ENCODE data around the gene TRAPPC14.

Gene TRAPPC14

DNA sequence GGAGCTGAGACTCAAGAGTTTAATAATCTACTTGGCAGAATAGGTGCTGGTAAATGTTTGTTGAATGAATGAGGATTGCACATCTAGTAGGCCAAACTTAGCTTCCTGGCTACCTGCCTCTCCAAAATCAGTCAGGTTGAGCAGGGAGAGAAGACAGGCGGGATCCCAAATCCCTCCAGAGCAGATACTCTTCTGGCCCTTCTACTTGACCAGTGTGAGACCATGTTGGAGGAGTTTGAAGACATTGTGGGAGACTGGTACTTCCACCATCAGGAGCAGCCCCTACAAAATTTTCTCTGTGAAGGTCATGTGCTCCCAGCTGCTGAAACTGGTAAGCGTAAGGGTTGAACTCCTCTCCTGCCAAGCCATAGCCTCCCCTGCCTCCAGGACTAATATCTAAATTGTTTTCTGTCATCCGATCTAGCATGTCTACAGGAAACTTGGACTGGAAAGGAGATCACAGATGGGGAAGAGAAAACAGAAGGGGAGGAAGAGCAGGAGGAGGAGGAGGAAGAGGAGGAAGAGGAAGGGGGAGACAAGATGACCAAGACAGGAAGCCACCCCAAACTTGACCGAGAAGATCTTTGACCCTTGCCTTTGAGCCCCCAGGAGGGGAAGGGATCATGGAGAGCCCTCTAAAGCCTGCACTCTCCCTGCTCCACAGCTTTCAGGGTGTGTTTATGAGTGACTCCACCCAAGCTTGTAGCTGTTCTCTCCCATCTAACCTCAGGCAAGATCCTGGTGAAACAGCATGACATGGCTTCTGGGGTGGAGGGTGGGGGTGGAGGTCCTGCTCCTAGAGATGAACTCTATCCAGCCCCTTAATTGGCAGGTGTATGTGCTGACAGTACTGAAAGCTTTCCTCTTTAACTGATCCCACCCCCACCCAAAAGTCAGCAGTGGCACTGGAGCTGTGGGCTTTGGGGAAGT lies 34.0 kb downstream of the TRAPPC14 start:
- DNase-seq = no peak

DNA sequence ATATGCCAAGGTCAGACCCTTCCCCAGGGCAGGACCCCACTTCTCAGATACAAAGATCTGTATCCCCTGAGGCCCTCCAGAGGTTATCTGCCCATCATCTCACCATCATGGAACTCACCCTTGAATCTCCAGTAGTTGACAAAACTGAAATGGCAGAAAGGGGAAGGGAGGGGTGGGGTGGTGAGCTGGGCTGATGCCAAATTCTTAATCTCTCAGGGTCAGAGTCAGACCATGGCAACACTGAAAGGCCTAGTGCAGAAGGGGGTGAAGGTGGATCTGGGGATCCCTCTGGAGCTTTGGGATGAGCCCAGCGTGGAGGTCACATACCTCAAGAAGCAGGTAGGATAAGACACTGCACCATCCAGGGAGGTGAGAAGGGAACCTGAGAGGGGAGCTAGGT lies 36.0 kb downstream of the TRAPPC14 start:
- no peak for DNase-seq

DNA sequence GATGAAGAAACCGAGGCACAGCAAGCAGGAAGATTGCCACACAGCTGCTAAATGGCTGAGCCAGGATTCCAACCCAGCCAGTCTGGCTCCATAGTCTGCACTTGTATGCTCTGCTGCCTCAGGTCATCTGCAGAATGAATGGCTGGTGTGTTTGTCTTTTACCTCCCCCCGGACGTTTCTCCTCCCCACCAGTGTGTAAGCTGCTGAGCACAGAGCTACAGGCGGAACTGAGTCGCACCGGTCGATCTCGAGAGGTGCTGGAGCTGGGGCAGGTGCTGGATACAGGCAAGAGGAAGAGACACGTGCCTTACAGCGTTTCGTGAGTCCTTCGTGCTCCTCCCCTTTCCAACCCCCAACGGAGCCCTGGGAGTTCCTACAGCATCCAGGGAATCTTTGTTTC lies 36.5 kb downstream of the TRAPPC14 start:
- no peak for DNase-seq

DNA sequence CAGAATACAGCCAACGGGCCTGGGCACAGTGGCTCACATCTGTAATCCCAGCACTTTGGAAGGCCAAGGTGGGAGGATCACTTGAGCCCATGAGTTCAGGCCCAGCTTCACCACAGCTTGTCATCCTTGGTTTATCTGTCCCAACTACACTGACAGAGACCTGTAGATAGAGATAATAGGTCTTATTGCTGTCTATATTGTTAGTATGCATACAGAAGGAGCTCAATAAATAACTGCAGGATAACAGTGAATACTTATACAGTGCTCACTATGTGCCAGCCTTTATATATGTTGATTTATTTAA lies 37.8 kb downstream of the TRAPPC14 start:
- no peak for DNase-seq

DNA sequence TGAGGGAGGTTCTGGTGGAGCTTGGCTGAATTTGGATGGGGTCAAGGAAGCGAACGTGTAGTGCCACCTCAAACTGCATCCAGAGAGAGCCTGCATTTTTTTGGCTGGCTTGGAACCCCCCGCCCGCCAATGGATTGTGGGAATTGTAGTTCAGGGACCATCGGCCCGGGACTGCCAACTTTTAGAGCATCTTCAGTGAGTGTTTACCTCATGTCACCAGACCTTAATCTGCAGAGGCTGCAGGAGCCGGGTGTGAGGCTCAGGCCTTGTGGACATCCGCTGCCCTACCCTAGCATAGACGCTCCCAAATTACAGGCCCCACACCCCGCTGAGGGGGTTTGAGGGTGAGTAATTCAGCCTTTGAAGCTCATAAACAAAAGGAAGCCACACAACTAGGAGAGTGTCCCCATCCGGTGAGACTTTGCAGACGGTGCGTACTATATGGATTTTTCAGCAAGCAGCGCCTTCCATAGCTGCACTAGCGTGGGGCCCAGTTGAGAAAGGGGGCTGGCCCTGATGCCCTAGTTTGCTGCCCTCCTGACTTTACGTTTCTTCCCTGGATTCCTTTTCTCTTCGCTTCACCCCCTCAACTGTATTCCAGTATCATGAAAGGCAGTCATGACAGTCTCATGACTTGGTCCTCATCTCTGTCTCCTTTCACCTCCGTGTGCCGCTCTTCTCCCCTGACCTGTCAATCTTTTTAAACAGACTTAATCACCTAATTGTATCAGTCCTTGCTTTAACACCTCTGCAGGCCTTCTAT lies 38.4 kb downstream of the TRAPPC14 start:
- DNase-seq = peak; percentile 90

DNA sequence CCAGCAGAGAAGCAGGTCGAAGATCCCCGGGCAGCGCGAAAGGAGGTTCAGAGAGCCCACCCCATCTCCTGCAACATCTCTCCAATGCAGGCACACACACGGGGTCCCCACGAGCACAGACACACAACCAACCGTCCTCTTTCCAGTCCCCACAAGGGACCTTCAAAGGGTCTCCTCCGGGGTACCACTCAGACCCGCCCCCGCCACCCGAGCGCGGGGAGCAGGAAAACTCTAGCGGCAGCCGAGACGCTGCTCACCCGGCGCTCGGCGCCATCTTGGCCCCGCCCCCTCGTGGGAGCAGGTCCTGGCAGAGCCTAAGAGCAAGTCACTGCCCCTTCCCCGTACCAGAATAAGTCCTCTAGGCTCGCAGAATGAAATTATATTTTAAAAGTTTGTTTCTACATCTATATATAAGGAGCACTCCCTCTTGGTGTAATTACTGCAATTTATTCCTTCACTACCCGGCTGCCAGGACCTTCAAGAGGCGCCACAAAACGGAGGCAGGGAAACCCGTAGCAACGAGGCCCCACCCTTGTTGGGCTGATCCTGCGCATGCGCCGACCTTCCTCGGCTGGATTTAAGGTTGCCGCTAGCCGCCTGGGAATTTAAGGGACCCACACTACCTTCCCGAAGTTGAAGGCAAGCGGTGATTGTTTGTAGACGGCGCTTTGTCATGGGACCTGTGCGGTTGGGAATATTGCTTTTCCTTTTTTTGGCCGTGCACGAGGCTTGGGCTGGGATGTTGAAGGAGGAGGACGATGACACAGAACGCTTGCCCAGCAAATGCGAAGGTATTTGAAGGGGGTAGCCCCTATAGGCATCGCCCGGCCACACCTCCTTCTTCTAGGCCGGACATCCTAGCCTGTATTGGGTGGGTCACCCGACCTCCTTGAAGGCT lies 39.2 kb downstream of the TRAPPC14 start, which contains the start of the genes CNPY4 and TAF6:
CNPY4 (plus strand) TSS at position 563 of the 898 bp plus-strand sequence; CDS start at position 674, 111 bp downstream.
TAF6 (minus strand) TSS at position 287 of the 898 bp plus-strand sequence. CDS start 5,149 bp downstream, outside the sequence.
- peak; percentile 98 for DNase-seq

DNA sequence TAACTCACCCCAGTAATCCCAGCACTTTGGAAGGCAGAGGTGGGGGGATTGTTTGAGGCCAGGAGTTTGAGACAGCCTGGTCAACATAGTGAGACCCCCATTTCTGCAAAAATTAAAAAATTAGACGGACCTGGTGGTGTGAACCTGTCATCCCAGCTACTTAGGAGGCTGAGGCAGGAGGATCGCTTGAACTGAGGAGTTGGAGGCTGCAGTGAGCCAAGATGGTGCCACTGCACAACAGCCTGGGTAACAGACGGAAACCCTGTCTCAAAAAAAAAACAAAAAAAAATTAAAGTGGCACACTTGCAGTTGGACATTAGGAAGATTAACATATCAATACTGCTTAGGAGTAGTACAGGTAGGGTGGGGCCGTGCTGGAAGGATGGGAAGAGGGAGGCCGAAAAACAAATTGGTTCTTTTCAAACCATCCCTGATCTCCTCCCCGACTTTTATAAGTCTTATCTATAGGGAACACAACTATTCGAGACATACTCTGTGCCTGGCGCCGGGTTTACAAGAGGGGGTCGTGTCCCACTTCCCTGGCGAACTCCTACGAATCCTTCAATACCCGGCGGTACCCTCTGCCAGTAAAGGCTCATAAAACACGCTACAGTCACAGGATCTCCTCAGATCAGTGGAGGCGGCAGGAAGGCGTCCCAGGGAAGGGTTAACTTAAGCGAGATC lies 40.0 kb downstream of the TRAPPC14 start:
- DNase-seq = no peak

DNA sequence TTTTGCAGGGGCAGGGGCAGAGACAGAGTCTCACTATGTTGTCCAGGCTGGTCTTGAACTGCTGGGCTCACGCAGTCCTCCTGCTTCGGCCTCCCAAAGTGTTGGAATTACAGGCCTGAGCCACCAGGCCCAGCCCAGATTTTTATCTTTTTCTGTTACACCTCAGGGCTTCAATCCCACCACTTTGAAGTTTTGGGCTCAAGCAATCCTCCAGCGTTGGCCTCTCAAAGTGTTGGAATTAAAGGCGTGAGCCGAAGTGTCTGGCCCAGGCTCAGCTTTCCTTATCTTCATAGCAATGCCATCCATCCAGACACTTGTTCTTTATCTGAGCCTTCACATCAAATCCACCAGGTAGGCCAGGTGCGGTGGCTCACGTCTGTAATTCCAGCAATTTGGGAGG lies 43.5 kb downstream of the TRAPPC14 start:
- DNase-seq = no peak

DNA sequence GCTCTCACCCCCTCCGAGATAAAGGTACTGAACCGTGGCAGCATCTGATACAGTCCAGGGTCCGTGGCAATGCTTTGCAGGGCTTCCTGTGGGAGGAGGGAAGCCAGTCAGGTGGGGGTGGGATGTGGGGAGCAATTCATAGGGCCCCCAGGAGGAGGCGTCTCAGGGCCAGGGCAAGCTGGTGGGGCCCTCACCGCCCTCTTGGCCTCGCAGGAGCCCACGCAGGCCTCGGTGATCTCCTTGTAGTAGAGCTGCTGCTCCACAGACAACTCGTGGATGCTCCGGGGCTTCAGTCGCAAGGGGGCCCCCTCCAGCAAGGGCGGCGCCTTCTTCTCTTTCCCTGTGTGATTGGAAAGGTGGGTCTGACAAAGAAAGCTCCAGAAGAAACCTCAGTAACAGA lies 46.6 kb downstream of the TRAPPC14 start:
- no peak for DNase-seq

DNA sequence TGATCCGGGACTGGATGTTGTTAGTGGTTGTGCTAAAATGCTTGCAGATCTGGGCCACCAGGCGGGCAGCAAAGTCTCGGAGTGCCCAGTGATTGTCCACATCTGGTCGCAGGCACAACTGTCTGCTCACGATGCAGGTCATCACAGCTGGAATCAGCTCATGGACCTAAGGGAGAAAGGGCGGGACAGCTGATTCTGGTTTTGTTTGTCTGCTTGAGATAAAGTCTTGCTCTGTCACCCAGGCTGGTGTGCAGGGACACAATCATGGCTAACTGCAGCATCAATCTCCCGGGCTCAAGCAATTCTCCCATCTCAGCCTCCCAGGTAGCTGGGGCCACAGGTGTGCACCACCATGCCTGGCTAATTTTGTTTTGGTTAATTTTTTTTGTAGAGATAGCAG lies 47.4 kb downstream of the TRAPPC14 start:
- no peak for DNase-seq

DNA sequence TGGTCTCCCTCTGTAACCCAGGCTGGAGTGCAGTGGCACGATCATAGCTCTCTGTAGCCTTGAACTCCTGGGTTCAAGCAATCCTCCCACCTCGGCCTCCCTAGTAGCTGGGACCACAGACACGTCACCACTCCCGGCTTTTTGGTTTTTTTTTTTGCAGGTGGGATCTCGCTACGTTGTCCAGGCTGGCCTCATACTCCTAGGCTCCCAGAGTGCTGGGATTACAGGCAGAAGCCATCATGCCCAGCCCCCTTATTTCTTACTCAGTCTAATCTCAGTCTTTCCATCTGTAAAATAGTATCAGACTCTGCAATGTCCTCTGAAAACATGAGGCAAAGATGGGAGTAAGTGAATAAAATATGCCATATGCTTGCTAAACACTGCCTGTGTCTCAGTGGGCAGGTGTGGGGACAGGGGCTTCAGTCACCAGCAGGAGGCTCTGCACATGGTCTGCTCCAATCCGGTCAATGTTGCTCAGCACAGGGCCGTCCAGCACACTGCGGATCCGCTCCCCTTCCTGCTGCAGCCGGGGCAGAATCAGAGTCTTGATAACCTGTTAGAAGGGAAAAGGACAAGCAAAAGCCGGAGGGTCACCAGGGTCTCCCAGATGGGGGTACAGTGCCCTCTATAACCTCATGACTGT lies 48.9 kb downstream of the TRAPPC14 start:
- DNase-seq = no peak

DNA sequence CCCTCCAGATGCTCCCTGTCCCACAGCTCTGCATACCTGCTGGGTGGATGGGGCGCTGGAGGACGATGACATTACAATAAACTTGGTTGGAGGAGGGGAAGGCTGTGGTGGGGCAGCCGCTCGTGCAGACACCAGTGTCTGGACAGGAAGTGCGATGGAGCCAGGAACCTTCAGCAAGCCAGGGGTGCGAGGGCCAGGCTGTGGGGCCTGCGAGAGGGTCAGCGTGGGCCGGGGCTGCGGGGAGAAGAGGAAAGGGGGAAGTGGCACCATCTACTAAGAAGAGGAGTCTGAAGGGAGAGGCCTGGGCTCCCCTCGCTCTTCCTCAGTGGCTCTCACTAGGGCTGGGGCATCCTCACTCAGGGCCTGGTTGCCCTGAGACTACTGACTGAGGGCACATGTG lies 50.6 kb downstream of the TRAPPC14 start:
- DNase-seq = no peak

DNA sequence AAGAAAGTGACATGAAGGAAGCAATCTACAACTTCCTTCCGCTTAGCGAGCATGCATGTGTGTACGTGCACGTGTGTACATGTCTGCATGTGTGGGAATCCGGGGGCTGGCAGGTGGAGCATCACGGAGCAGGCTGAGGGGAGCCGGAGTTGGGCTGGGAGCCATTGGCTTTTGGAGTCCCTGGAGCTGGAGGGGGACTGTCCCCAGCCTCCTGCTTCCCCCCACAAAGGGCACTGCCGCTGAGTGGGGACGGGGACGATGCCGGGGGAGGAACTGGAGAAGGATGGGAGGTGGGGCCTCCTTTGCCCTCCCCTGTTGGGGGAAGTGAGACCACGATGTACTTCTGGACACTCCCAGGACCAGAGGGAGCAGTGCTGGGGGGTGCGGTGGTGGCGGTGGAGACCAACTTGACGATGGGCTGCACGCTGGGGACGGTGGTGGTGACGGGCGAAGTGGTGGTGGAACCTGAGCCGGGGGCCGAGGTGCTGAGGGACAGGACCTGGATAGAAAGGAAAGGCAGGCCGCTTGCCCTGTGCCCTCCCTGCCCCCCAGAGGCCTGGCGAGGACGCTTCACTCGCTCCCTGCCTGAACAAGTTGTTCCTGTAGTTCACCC lies 51.3 kb downstream of the TRAPPC14 start:
- no peak for DNase-seq

DNA sequence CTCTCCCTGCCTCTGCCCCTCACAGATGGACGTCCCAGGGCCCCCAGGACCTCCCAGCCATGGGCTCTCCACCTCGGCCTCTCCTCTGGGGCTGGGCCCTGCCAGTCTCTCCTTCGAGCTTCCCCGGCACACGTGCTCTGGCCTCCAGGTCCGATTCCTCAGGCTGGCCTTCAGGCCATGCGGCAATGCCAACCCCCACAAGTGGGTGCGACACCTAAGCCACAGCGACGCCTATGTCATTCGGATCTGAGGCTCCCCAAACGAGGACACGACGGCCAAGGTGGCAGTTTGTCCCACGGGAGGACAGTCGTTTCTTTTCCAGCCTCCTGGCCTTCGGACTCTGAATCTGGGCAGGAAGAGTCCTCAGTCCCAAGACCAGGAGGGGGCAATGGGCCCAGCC lies 51.9 kb downstream of the TRAPPC14 start:
- no peak for DNase-seq

DNA sequence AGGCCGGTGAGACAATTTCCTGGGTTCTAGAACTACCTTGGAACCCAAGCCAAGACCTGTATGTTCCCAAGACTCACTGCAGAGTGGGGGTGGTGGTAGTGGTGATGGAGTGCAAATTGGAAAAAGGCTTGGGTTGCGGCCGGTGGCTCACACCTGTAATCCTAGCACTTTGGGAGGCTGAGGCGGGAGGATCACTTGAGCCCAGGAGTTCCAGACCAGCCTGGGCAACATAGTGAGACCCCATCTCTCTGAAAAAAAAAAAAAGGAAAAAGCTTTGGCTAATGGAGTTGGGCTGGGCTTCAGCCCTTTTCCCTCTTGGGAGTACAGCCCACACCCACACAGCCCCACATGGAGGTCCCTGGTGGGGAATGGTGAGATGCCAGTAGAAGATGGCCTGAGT lies 53.0 kb downstream of the TRAPPC14 start:
- DNase-seq = no peak
